ENCODE data around the gene COG7. TPM values are rescaled to one million over a fixed set of nuclear protein-coding genes. Genes with fewer than 3 reads are reported as not detected.

Gene COG7
- total RNA-seq, 1 experiment from 2014 or later: 22.6 TPM

DNA sequence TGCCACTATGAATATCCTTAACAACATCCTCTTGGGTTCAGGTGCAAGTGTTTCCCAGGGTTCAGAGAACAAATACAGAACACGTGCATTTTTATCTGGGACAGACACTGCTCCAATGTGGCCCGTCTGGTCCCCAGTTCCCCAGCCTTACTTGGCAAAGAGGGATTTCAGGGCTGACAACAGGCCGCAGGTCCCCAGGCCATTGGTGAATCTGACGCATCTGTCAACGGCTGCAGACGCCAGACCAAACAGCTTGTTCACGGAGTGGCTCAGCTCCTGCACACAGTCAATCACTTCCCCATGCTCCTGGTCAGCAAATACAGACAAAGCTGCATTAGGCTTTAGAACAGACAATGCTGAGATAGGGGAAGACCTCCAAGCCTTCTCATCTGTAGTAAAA, 36.2 kb downstream of the COG7 start:
- H3K9me3 Mint-ChIP-seq: no peaks in the 10 kb centered on the region
- no peak overlapping the region for H3K27ac Mint-ChIP-seq
- TF ChIP-seq RELA (CRISPR knock-in tag; IDR thresholded peaks at IDR 0.05; ENCODE audit: borderline replicate concordance): no peak
- no peak for TF ChIP-seq SMAD3 (CRISPR knock-in tag; IDR thresholded peaks at IDR 0.05; ENCODE audit: borderline replicate concordance)
- no peak for TF ChIP-seq NR2C2 (CRISPR knock-in tag; IDR thresholded peaks at IDR 0.05)
- TF ChIP-seq, protein P1, sequence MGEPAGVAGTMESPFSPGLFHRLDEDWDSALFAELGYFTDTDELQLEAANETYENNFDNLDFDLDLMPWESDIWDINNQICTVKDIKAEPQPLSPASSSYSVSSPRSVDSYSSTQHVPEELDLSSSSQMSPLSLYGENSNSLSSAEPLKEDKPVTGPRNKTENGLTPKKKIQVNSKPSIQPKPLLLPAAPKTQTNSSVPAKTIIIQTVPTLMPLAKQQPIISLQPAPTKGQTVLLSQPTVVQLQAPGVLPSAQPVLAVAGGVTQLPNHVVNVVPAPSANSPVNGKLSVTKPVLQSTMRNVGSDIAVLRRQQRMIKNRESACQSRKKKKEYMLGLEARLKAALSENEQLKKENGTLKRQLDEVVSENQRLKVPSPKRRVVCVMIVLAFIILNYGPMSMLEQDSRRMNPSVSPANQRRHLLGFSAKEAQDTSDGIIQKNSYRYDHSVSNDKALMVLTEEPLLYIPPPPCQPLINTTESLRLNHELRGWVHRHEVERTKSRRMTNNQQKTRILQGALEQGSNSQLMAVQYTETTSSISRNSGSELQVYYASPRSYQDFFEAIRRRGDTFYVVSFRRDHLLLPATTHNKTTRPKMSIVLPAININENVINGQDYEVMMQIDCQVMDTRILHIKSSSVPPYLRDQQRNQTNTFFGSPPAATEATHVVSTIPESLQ (CRISPR knock-in tag; IDR thresholded peaks at IDR 0.05): no peak
- TF ChIP-seq, protein P2, sequence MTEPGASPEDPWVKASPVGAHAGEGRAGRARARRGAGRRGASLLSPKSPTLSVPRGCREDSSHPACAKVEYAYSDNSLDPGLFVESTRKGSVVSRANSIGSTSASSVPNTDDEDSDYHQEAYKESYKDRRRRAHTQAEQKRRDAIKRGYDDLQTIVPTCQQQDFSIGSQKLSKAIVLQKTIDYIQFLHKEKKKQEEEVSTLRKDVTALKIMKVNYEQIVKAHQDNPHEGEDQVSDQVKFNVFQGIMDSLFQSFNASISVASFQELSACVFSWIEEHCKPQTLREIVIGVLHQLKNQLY (CRISPR knock-in tag; IDR thresholded peaks at IDR 0.05): no peak
- TF ChIP-seq ZNF416 (CRISPR knock-in tag; IDR thresholded peaks at IDR 0.05): no peak
- no peak for TF ChIP-seq IRF2 (CRISPR knock-in tag; IDR thresholded peaks at IDR 0.05; ENCODE audit: borderline replicate concordance, low read depth)
- TF ChIP-seq, protein P3, sequence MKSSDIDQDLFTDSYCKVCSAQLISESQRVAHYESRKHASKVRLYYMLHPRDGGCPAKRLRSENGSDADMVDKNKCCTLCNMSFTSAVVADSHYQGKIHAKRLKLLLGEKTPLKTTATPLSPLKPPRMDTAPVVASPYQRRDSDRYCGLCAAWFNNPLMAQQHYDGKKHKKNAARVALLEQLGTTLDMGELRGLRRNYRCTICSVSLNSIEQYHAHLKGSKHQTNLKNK (CRISPR knock-in tag; IDR thresholded peaks at IDR 0.05): no peak
- TF ChIP-seq HMGA2 (CRISPR knock-in tag; IDR thresholded peaks at IDR 0.05): no peak
- ChIA-PET POLR2A (no interaction called here), CTCF (interaction anchor here (3.5 kb wide), 1 partner anchor 19 kb away, joined by 16 read pairs; no protein-coding TSS in a partner anchor)
- no peak overlapping the region for H3K4me3 Mint-ChIP-seq
- DNase-seq (ENCODE audit: low spot score) (no peak), ATAC-seq (no peak)
- no peaks in the 10 kb centered on the region for H3K27me3 Mint-ChIP-seq (ENCODE audit: low read depth)
- H3K36me3 Mint-ChIP-seq: peaks cover 19% of the 10 kb centered on the region
- H3K4me1 Mint-ChIP-seq: peaks cover 9% of the 10 kb centered on the region

DNA sequence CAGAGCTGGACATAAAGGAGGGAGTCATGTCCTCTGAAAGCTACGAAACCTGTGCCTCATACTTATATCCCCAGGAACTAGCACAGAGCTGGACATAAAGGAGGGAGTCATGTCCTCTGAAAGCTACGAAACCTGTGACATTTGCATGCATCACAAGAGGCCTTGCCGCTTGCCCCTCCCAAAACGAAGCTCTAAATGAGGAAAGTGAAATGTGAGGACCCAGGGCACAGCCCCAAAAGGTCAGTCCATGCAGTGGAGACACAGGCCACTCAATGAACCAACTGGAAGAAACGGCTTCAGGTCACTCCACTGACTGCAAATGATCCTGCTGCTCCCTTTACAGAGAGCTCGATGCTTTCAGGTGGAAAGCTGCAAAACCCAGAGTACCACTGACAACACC, 38.3 kb downstream of the COG7 start:
- DNase-seq (ENCODE audit: low spot score) (no peak), ATAC-seq (no peak)
- POLR2A ChIA-PET: no interaction called here
- CTCF ChIA-PET: interaction anchor here (0.8 to 3.5 kb wide), 4 partner anchors 16 to 233 kb away, joined by 3 to 16 read pairs (median 6); no protein-coding TSS in a partner anchor
- H3K4me3 Mint-ChIP-seq: no peak overlapping the region
- no peaks in the 10 kb centered on the region for H3K27me3 Mint-ChIP-seq (ENCODE audit: low read depth)
- H3K4me1 Mint-ChIP-seq: peaks cover 7% of the 10 kb centered on the region
- H3K36me3 Mint-ChIP-seq: peaks cover 28% of the 10 kb centered on the region
- TF ChIP-seq, protein P2 (CRISPR knock-in tag; IDR thresholded peaks at IDR 0.05): no peak
- TF ChIP-seq ZNF219 (CRISPR knock-in tag; IDR thresholded peaks at IDR 0.05; ENCODE audit: borderline replicate concordance) (no peak), CBFB (CRISPR knock-in tag; IDR thresholded peaks at IDR 0.05; ENCODE audit: low read depth) (no peak), SMAD4 (CRISPR knock-in tag; IDR thresholded peaks at IDR 0.05) (no peak), MXD4 (CRISPR knock-in tag; IDR thresholded peaks at IDR 0.05; ENCODE audit: borderline replicate concordance) (no peak)
- TF ChIP-seq, protein P4, sequence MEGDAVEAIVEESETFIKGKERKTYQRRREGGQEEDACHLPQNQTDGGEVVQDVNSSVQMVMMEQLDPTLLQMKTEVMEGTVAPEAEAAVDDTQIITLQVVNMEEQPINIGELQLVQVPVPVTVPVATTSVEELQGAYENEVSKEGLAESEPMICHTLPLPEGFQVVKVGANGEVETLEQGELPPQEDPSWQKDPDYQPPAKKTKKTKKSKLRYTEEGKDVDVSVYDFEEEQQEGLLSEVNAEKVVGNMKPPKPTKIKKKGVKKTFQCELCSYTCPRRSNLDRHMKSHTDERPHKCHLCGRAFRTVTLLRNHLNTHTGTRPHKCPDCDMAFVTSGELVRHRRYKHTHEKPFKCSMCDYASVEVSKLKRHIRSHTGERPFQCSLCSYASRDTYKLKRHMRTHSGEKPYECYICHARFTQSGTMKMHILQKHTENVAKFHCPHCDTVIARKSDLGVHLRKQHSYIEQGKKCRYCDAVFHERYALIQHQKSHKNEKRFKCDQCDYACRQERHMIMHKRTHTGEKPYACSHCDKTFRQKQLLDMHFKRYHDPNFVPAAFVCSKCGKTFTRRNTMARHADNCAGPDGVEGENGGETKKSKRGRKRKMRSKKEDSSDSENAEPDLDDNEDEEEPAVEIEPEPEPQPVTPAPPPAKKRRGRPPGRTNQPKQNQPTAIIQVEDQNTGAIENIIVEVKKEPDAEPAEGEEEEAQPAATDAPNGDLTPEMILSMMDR (IDR thresholded peaks at IDR 0.05): no peak
- H3K27ac Mint-ChIP-seq: no peak overlapping the region; the same call in 1 of the 2 replicates
- no peaks in the 10 kb centered on the region for H3K9me3 Mint-ChIP-seq

DNA sequence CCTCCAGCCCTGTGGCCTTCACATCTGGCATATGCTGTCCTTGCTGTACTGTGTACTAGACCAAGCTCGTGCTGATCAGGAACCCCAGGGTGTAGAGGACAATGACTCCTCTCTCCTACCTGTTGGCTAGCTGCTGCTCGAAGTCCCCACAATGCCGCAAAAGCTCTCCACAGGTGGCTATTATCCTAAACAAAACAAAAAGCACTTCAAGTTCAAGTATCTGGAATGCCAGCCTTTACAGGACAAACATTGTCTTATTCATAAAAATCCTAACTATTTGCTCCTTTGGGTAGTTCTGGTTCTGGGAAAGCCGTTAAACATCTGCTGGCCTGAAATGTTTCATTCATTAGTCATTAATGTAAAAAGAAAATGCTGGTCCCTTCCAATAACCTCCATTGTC, 42.8 kb downstream of the COG7 start:
- DNase-seq (ENCODE audit: low spot score) (no peak), ATAC-seq (peak; percentile 55)
- Mint-ChIP-seq H3K9me3 (no peaks in the 10 kb centered on the region), H3K27ac (peak overlapping the region; percentile 24), H3K36me3 (peaks cover 30% of the 10 kb centered on the region), H3K27me3 (ENCODE audit: low read depth) (no peaks in the 10 kb centered on the region), H3K4me3 (no peak overlapping the region), H3K4me1 (peaks cover 19% of the 10 kb centered on the region)
- ChIA-PET POLR2A (no interaction called here), CTCF (interaction anchor here (2.8 to 3.4 kb wide), 2 partner anchors 11 to 25 kb away, joined by 18 to 29 read pairs; no protein-coding TSS in a partner anchor)
- TF ChIP-seq, protein P5, sequence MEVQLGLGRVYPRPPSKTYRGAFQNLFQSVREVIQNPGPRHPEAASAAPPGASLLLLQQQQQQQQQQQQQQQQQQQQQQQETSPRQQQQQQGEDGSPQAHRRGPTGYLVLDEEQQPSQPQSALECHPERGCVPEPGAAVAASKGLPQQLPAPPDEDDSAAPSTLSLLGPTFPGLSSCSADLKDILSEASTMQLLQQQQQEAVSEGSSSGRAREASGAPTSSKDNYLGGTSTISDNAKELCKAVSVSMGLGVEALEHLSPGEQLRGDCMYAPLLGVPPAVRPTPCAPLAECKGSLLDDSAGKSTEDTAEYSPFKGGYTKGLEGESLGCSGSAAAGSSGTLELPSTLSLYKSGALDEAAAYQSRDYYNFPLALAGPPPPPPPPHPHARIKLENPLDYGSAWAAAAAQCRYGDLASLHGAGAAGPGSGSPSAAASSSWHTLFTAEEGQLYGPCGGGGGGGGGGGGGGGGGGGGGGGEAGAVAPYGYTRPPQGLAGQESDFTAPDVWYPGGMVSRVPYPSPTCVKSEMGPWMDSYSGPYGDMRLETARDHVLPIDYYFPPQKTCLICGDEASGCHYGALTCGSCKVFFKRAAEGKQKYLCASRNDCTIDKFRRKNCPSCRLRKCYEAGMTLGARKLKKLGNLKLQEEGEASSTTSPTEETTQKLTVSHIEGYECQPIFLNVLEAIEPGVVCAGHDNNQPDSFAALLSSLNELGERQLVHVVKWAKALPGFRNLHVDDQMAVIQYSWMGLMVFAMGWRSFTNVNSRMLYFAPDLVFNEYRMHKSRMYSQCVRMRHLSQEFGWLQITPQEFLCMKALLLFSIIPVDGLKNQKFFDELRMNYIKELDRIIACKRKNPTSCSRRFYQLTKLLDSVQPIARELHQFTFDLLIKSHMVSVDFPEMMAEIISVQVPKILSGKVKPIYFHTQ (CRISPR knock-in tag; IDR thresholded peaks at IDR 0.05): no peak
- no peak for TF ChIP-seq TP53 (CRISPR knock-in tag; IDR thresholded peaks at IDR 0.05)
- TF ChIP-seq, protein P6, sequence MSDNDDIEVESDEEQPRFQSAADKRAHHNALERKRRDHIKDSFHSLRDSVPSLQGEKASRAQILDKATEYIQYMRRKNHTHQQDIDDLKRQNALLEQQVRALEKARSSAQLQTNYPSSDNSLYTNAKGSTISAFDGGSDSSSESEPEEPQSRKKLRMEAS (CRISPR knock-in tag; IDR thresholded peaks at IDR 0.05): no peak
- no peak for TF ChIP-seq ZBTB21 (CRISPR knock-in tag; IDR thresholded peaks at IDR 0.05; ENCODE audit: borderline replicate concordance)
- TF ChIP-seq MYBL2 (CRISPR knock-in tag; IDR thresholded peaks at IDR 0.05): no peak
- no peak for TF ChIP-seq EMX1 (CRISPR knock-in tag; IDR thresholded peaks at IDR 0.05)
